Measurements from ENCODE around the gene PTGR3. TPM values are rescaled to one million over a fixed set of nuclear protein-coding genes. Genes with fewer than 3 reads are reported as not detected.
A peak's percentile ranks its signal among the peaks of the same experiment; 100 is the strongest.

The PTGR3 gene
- total and polyA plus RNA-seq, 4 donors, result 6.8 to 18.7 (median 11.4) TPM

- no peak overlapping the region for H3K4me3 ChIP-seq (ENCODE audit: low read depth in 1 of 3, low read length in 3 of 3)
- H3K27me3 ChIP-seq (ENCODE audit: control insufficient read depth in 4 of 4, insufficient read depth in 4 of 4, low read length in 3 of 4), result no peaks in the 10 kb centered on the region
- peak overlapping the region; percentile 71 to 78 for H3K27ac ChIP-seq (ENCODE audit: low read depth in 1 of 2, low read length in 2 of 2)
- peaks cover 9 to 48% (median 39%) of the 10 kb centered on the region in 4 donors for H3K4me1 ChIP-seq (ENCODE audit: control insufficient read depth in 4 of 4, insufficient read depth in 4 of 4, low read length in 3 of 4)
- H3K9ac ChIP-seq (ENCODE audit: low read depth in 1 of 2, low read length in 2 of 2), result peak overlapping the region in 1 of 2 donors; percentile 36
- TF ChIP-seq YY1 (IDR thresholded peaks at IDR 0.05) (peak; percentile 43), SP1 (IDR thresholded peaks at IDR 0.05) (peak; percentile 13), HNF4A (conservative IDR thresholded peaks at IDR 0.05) (peak; percentile 70 to 80), EGR1 (IDR thresholded peaks at IDR 0.05; ENCODE audit: low read depth in 2 of 2) (no peak), RXRA (IDR thresholded peaks at IDR 0.05) (peak in 1 of 2 donors; percentile 12), JUND (IDR thresholded peaks at IDR 0.05) (peak in 1 of 2 donors; percentile 13), NR2F2 (IDR thresholded peaks at IDR 0.05) (no peak)
- TF ChIP-seq, protein P1, sequence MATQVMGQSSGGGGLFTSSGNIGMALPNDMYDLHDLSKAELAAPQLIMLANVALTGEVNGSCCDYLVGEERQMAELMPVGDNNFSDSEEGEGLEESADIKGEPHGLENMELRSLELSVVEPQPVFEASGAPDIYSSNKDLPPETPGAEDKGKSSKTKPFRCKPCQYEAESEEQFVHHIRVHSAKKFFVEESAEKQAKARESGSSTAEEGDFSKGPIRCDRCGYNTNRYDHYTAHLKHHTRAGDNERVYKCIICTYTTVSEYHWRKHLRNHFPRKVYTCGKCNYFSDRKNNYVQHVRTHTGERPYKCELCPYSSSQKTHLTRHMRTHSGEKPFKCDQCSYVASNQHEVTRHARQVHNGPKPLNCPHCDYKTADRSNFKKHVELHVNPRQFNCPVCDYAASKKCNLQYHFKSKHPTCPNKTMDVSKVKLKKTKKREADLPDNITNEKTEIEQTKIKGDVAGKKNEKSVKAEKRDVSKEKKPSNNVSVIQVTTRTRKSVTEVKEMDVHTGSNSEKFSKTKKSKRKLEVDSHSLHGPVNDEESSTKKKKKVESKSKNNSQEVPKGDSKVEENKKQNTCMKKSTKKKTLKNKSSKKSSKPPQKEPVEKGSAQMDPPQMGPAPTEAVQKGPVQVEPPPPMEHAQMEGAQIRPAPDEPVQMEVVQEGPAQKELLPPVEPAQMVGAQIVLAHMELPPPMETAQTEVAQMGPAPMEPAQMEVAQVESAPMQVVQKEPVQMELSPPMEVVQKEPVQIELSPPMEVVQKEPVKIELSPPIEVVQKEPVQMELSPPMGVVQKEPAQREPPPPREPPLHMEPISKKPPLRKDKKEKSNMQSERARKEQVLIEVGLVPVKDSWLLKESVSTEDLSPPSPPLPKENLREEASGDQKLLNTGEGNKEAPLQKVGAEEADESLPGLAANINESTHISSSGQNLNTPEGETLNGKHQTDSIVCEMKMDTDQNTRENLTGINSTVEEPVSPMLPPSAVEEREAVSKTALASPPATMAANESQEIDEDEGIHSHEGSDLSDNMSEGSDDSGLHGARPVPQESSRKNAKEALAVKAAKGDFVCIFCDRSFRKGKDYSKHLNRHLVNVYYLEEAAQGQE (IDR thresholded peaks at IDR 0.05), result peak; percentile 30
- H3K9me3 ChIP-seq (ENCODE audit: control insufficient read depth in 4 of 4, low read length in 3 of 4), result no peaks in the 10 kb centered on the region
- DNase-seq (ENCODE audit: low spot score), result no peak
- WGBS, result 40% methylated on average over 11 of the region's 11 CpGs
- no peaks in the 10 kb centered on the region for H3K36me3 ChIP-seq (ENCODE audit: control insufficient read depth in 4 of 4, insufficient read depth in 3 of 4, low read depth in 1 of 4, low read length in 3 of 4)
These were observed 10.9 kb upstream of the PTGR3 start for GRCh38 chr18:75219745-75220375.

- WGBS, result 84% methylated on average over 12 of the region's 12 CpGs
- Histone ChIP-seq H3K4me1 (ENCODE audit: control insufficient read depth in 4 of 4, insufficient read depth in 4 of 4, low read length in 3 of 4) (peaks cover 9 to 49% (median 41%) of the 10 kb centered on the region in 4 donors), H3K27ac (ENCODE audit: low read depth in 1 of 2, low read length in 2 of 2) (peak overlapping the region in 1 of 2 donors; percentile 84), H3K9ac (ENCODE audit: low read depth in 1 of 2, low read length in 2 of 2) (no peak overlapping the region), H3K27me3 (ENCODE audit: control insufficient read depth in 4 of 4, insufficient read depth in 4 of 4, low read length in 3 of 4) (no peaks in the 10 kb centered on the region), H3K4me3 (ENCODE audit: low read depth in 1 of 3, low read length in 3 of 3) (no peak overlapping the region), H3K36me3 (ENCODE audit: control insufficient read depth in 4 of 4, insufficient read depth in 3 of 4, low read depth in 1 of 4, low read length in 3 of 4) (no peaks in the 10 kb centered on the region), H3K9me3 (ENCODE audit: control insufficient read depth in 4 of 4, low read length in 3 of 4) (no peaks in the 10 kb centered on the region)
- DNase-seq (ENCODE audit: low spot score), result no peak
- TF ChIP-seq HNF4G (IDR thresholded peaks at IDR 0.05), result no peak
- no peak for TF ChIP-seq MAX (IDR thresholded peaks at IDR 0.05)
- TF ChIP-seq EGR1 (IDR thresholded peaks at IDR 0.05; ENCODE audit: low read depth in 2 of 2), result no peak
- TF ChIP-seq, protein P2, sequence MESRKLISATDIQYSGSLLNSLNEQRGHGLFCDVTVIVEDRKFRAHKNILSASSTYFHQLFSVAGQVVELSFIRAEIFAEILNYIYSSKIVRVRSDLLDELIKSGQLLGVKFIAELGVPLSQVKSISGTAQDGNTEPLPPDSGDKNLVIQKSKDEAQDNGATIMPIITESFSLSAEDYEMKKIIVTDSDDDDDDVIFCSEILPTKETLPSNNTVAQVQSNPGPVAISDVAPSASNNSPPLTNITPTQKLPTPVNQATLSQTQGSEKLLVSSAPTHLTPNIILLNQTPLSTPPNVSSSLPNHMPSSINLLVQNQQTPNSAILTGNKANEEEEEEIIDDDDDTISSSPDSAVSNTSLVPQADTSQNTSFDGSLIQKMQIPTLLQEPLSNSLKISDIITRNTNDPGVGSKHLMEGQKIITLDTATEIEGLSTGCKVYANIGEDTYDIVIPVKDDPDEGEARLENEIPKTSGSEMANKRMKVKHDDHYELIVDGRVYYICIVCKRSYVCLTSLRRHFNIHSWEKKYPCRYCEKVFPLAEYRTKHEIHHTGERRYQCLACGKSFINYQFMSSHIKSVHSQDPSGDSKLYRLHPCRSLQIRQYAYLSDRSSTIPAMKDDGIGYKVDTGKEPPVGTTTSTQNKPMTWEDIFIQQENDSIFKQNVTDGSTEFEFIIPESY (IDR thresholded peaks at IDR 0.05), result no peak
- TF ChIP-seq, protein P1 (IDR thresholded peaks at IDR 0.05), result no peak
- TF ChIP-seq FOXA1 (IDR thresholded peaks at IDR 0.05), result no peak
- TF ChIP-seq YY1 (IDR thresholded peaks at IDR 0.05), result no peak
- no peak for TF ChIP-seq RXRA (IDR thresholded peaks at IDR 0.05)
- TF ChIP-seq HNF4A (conservative IDR thresholded peaks at IDR 0.05), result no peak
- no peak for TF ChIP-seq SP1 (IDR thresholded peaks at IDR 0.05)
- no peak for TF ChIP-seq TAF1 (conservative IDR thresholded peaks at IDR 0.05)
These were observed 9.4 kb upstream of the PTGR3 start for GRCh38 chr18:75218065-75218923.
